ENCODE data around the gene DAPK1.

- no peak for TF ChIP-seq CTCF (IDR thresholded peaks at IDR 0.05; ENCODE audit: borderline replicate concordance, extremely low read depth, low read length, poor library complexity, severe bottlenecking)
- no peak for TF ChIP-seq EZH2 (IDR thresholded peaks at IDR 0.05; ENCODE audit: borderline replicate concordance, low read depth, low read length, severe bottlenecking)
These were observed 103.9 kb downstream of the DAPK1 start for GRCh38 chr9:87601595-87601994.

Data from DND-41 (cell line).